GM23248 (cell line): ENCODE measurements around the gene PRSS27. TPM values are rescaled to one million over a fixed set of nuclear protein-coding genes. Genes with fewer than 3 reads are reported as not detected.

Source experiments
- DNase-seq: peaks from one replicate; pipeline ENCODE4 v3.0.0-alpha.2; 2015
- H2AFZ ChIP-seq: fragments of 200-600 bp; sonication (generic); 2 replicates; pipeline ENCODE4 v1.6.1; 2016; ENCODE audit warnings: antibody characterized with exemption
- H3F3A ChIP-seq: fragments of 200-600 bp; sonication (generic); 2 replicates; pipeline ENCODE4 v1.6.1; 2016; ENCODE audit warnings: mild to moderate bottlenecking, antibody characterized with exemption, mixed run types; ENCODE audit not compliant: insufficient read depth
- H3K27ac ChIP-seq: fragments of 200-600 bp; sonication (generic); 2 replicates; pipeline ENCODE4 v1.5.1; 2016; ENCODE audit warnings: mild to moderate bottlenecking
- H3K27me3 ChIP-seq: fragments of 200-600 bp; sonication (generic); replicated peaks from 2 replicates; pipeline ENCODE4 v1.6.1; 2016; ENCODE audit warnings: mild to moderate bottlenecking; ENCODE audit not compliant: insufficient read depth
- H3K36me3 ChIP-seq: fragments of 200-600 bp; sonication (generic); 2 replicates; pipeline ENCODE4 v1.6.1; 2016; ENCODE audit warnings: low read depth, mild to moderate bottlenecking
- H3K4me1 ChIP-seq: fragments of 200-600 bp; sonication (generic); 2 replicates; pipeline ENCODE4 v1.6.1; 2016; ENCODE audit warnings: mild to moderate bottlenecking; ENCODE audit not compliant: insufficient read depth
- H3K4me2 ChIP-seq: fragments of 200-600 bp; sonication (generic); one replicate; pipeline ENCODE4 v1.6.1; 2016; ENCODE audit warnings: mild to moderate bottlenecking; ENCODE audit not compliant: unreplicated experiment
- H3K4me3 ChIP-seq: fragments of 200-600 bp; sonication (generic); 2 replicates; pipeline ENCODE4 v1.5.1; 2016; ENCODE audit warnings: mild to moderate bottlenecking
- H3K79me2 ChIP-seq: fragments of 200-600 bp; sonication (generic); 2 replicates; pipeline ENCODE4 v1.6.1; 2016; ENCODE audit warnings: mild to moderate bottlenecking; ENCODE audit not compliant: insufficient read depth
- H3K9ac ChIP-seq: fragments of 200-600 bp; sonication (generic); 2 replicates; pipeline ENCODE4 v1.6.1; 2016; ENCODE audit warnings: mild to moderate bottlenecking
- H3K9me2 ChIP-seq: fragments of 200-600 bp; sonication (generic); 2 replicates; pipeline ENCODE4 v1.6.1; 2016; ENCODE audit warnings: mixed run types, mild to moderate bottlenecking, moderate library complexity; ENCODE audit not compliant: insufficient read depth
- H3K9me3 ChIP-seq: fragments of 200-600 bp; sonication (generic); one replicate; pipeline ENCODE4 v1.6.1; 2017; ENCODE audit warnings: low read depth
- H4K20me1 ChIP-seq: fragments of 200-600 bp; sonication (generic); 2 replicates; pipeline ENCODE4 v1.6.0; 2016; ENCODE audit not compliant: insufficient read depth
- EZH2 ChIP-seq: fragments of 200-600 bp; sonication (generic); IDR thresholded peaks from 2 replicates; pipeline ENCODE4 v1.6.1; 2018; ENCODE audit warnings: antibody characterized with exemption, mild to moderate bottlenecking; ENCODE audit not compliant: insufficient read depth, poor library complexity, severe bottlenecking
- EZH2phosphoT487 ChIP-seq: fragments of 200-600 bp; sonication (generic); IDR thresholded peaks from 2 replicates; pipeline ENCODE4 v1.6.1; 2018; ENCODE audit warnings: antibody characterized with exemption, moderate library complexity, mild to moderate bottlenecking, low read depth; ENCODE audit not compliant: insufficient read depth
- WGBS, 2 experiments: methylation state at CpG; one replicate each; pipeline ENCODE4 v1.1.6; 2015 to 2017; ENCODE audit warnings: low lambda C conversion rate in 2 of 2, low coverage in 1 of 2; ENCODE audit errors: missing lambda C conversion rate in 2 of 2; 5-methylcytosine and 5-hydroxymethylcytosine counted together
- in situ Hi-C: fragments of 300-500 bp; cut with MboI; formaldehyde crosslinking; loops from 2 replicates; pipeline ENCODE4 v1.15.0; 2020
- polyA plus RNA-seq: library from polyadenylated mRNA; unstranded; fragments of >200 nt; fragmentation: Nextera tagmentation; extraction: Ambion mirVana; gene quantifications from 2 replicates; pipeline ENCODE4 v1.2.1, GENCODE V29; 2016
- total RNA-seq: library from RNA; depleted of rRNA; stranded (reverse); fragments of >200 nt; shearing (Covaris generic); gene quantifications from 2 replicates; pipeline ENCODE4 v1.2.3, GENCODE V29; 2014

Gene PRSS27
- total and polyA plus RNA-seq, 2 experiments from 2014 or later, result 0.68 to 0.76 TPM

DNA sequence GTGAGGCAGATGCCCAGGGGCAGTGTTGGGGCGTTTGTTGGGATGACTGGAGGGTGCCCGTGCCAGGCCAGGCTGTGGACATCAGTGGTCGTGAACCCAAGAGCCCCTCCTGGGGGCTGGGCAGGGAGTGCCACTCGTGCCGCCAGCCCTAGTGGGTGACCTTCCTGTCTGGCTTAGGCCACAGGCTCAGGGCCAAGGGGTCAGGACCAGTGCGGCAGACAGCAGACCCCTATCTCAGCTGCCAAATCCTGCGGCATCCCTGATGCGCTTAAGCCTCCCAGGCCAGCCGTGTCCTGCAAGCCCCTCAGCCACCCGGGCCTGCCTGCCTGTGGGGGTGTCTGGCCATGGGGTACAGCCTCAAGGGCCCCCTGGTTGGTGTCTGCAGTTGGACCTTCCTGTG lies 14.7 kb downstream of the PRSS27 start:
- peaks cover 5% of the 10 kb centered on the region; the same call in 1 of the 2 replicates for H3K36me3 ChIP-seq
- no peak overlapping the region for H2AFZ ChIP-seq
- H3K4me2 ChIP-seq, result no peak overlapping the region
- in situ Hi-C loops, result no loop called here
- no peaks in the 10 kb centered on the region for H3K9me3 ChIP-seq
- no peaks in the 10 kb centered on the region for H3K9me2 ChIP-seq
- no peaks in the 10 kb centered on the region for H3K4me1 ChIP-seq
- H3K4me3 ChIP-seq, result no peak overlapping the region
- no peak overlapping the region for H3K9ac ChIP-seq
- no peaks in the 10 kb centered on the region for H3K27me3 ChIP-seq
- H3F3A ChIP-seq, result no peaks in the 10 kb centered on the region
- 87 to 90% methylated on average over 10 of the region's 10 CpGs for WGBS, 2 experiments
- H3K27ac ChIP-seq, result no peak overlapping the region
- TF ChIP-seq EZH2 (no peak), EZH2phosphoT487 (no peak)
- no peak for DNase-seq
- peaks cover 3% of the 10 kb centered on the region; the same call in 1 of the 2 replicates for H3K79me2 ChIP-seq
- no peaks in the 10 kb centered on the region for H4K20me1 ChIP-seq

DNA sequence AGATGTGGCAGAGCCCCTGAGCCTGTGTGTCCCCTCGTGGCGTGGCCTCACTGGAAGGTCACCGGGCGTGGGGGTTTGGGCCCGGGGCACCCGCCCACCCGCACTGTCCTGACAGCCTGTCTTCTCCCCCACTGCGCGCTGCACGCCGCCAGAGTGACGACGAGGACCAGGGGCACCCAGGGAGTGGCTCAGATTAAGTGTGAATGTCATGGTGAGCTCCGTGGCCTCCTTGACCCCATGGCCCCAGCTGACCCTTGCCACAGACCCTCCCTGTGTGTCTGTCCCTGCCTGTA lies 15.1 kb downstream of the PRSS27 start:
- no peaks in the 10 kb centered on the region for H3K4me1 ChIP-seq
- no peaks in the 10 kb centered on the region for H3K9me2 ChIP-seq
- peaks cover 3% of the 10 kb centered on the region; the same call in 1 of the 2 replicates for H3K79me2 ChIP-seq
- no peak overlapping the region for H3K9ac ChIP-seq
- 98 to 99% methylated on average over 14 of the region's 14 CpGs for WGBS, 2 experiments
- no peak for TF ChIP-seq EZH2phosphoT487
- TF ChIP-seq EZH2, result no peak
- H3K36me3 ChIP-seq, result peaks cover 5% of the 10 kb centered on the region; the same call in 1 of the 2 replicates
- no peak overlapping the region for H3K4me3 ChIP-seq
- no peaks in the 10 kb centered on the region for H3K9me3 ChIP-seq
- DNase-seq, result no peak
- H3K27me3 ChIP-seq, result no peaks in the 10 kb centered on the region
- H3K4me2 ChIP-seq, result no peak overlapping the region
- no peak overlapping the region for H2AFZ ChIP-seq
- in situ Hi-C loops, result no loop called here
- H3K27ac ChIP-seq, result no peak overlapping the region
- no peaks in the 10 kb centered on the region for H4K20me1 ChIP-seq
- no peaks in the 10 kb centered on the region for H3F3A ChIP-seq

DNA sequence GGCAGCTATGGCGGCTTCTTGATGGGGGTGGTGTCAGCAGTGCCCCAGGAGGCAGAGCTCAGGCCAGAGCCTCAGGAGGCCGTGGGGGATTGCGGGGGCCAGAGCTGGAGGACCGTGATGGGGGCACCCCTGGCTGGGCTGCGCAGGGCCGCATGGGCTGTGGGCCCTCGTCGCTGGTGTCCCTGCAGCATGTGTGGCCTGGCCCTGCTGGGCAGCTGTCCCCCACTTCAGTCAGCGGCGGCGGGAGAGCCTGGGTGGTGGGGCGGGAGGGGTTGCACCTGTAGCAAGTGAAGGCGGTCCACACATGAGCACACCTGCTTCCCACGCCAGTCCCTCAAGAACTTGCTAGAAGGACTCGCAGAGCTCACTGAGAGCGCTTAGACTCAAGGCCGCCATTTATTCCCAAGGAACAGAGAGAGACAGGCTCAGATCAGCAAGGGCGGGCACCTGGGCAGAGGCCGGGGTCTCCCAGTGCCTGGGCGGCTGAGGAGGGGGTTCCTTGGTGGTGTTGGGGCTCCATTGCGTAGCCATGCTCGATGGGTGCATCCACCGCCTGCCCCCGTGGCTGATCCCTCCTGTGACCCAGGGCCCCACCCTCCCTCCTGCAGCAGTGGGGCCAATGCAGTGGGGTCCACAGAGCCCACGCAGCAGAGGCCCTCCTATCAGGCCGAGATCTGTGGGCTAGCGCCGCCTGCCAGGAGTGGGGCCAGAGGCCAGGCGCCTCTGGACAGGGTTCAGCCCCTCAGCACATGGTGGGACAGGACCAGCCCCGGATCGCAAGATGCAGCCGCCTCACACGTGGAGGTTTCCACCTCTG lies 15.7 kb downstream of the PRSS27 start:
- no peak for DNase-seq
- no peak overlapping the region for H3K4me3 ChIP-seq
- no peaks in the 10 kb centered on the region for H3K27me3 ChIP-seq
- H3K9ac ChIP-seq, result no peak overlapping the region
- in situ Hi-C loops, result no loop called here
- no peak overlapping the region for H2AFZ ChIP-seq
- peaks cover 5% of the 10 kb centered on the region; the same call in 1 of the 2 replicates for H3K36me3 ChIP-seq
- WGBS, 2 experiments, result 93 to 95% methylated on average over 23 to 33 of the region's 33 CpGs
- no peak overlapping the region for H3K4me2 ChIP-seq
- TF ChIP-seq EZH2phosphoT487 (no peak), EZH2 (no peak)
- peaks cover 3% of the 10 kb centered on the region; the same call in 1 of the 2 replicates for H3K79me2 ChIP-seq
- H3K27ac ChIP-seq, result no peak overlapping the region
- no peaks in the 10 kb centered on the region for H4K20me1 ChIP-seq
- H3K4me1 ChIP-seq, result no peaks in the 10 kb centered on the region
- no peaks in the 10 kb centered on the region for H3K9me2 ChIP-seq
- no peaks in the 10 kb centered on the region for H3K9me3 ChIP-seq
- H3F3A ChIP-seq, result no peaks in the 10 kb centered on the region

DNA sequence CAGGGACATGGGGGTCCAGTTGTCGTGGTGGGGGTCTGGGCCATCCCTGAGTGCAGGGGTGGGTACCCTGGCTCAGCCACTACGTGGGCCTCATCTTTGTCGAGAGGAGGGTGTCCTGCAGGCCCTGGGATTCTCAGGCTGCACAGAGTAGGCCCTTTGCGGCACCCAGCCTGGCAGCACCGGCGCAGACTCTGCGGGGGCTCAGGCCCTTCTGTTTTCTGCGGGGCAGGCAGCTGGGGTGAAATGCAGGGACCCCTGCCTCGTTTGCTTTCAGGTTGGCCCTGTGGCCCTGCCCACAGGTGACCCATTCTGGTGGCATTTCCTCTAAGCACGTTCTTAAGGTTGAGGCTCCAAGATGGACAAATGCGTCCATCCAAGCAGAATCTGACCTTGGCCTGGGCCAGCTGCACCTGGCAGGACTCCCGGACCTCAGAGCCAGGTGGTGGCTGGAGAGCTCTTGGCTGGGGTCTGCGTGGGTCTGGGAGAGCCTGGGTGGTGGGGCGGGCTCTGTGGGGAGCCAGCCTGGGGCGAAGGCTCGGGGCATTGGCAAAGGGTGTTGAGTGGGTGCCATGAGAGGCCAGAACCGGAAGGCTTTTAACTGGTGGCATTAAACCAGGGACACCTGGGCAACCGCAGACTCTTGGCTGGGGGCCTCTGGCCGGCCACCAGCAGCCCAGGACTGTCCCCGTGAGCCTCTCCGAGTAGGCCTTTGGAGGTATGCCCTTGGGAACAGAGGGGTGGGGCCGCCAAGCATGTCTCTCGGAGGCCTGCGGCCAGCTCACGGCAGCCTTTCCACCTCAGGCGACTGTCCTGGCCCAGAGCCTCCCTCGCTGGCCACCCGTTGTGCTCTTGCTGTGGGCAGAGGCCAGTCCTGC lies 16.9 kb downstream of the PRSS27 start:
- TF ChIP-seq EZH2 (no peak), EZH2phosphoT487 (no peak)
- H4K20me1 ChIP-seq, result no peaks in the 10 kb centered on the region
- in situ Hi-C loops, result no loop called here
- H2AFZ ChIP-seq, result no peak overlapping the region
- peaks cover 3% of the 10 kb centered on the region; the same call in 1 of the 2 replicates for H3K79me2 ChIP-seq
- H3K36me3 ChIP-seq, result 0 out of 2 replicates have a peak, but pooled peaks cover under 1% of the 10 kb centered on the region
- H3K27ac ChIP-seq, result no peak overlapping the region
- no peaks in the 10 kb centered on the region for H3K9me2 ChIP-seq
- no peaks in the 10 kb centered on the region for H3F3A ChIP-seq
- no peaks in the 10 kb centered on the region for H3K4me1 ChIP-seq
- 90 to 93% methylated on average over 26 to 28 of the region's 28 CpGs for WGBS, 2 experiments
- H3K4me3 ChIP-seq, result no peak overlapping the region
- H3K27me3 ChIP-seq, result no peaks in the 10 kb centered on the region
- H3K9me3 ChIP-seq, result no peaks in the 10 kb centered on the region
- H3K9ac ChIP-seq, result no peak overlapping the region
- no peak overlapping the region for H3K4me2 ChIP-seq
- no peak for DNase-seq
